PC-3 (cell line): ENCODE results near the gene PIERCE2.
"Not testable (repeated sequence)": the region's sequence is repeated elsewhere in the genome, so short reads cannot be mapped to it uniquely, and the experiment has no call there.

Experiments
- EZH2phosphoT487 ChIP-seq: fragments of 300-600 bp; sonication (generic); IDR thresholded peaks from 2 replicates; pipeline ENCODE4 v1.6.1; 2018; ENCODE audit warnings: mild to moderate bottlenecking, antibody characterized with exemption, low read length, borderline replicate concordance
- TF ChIP-seq, protein P1 (sequence below): fragments of 300-600 bp; sonication (generic); conservative IDR thresholded peaks from 2 replicates; pipeline ENCODE4 v1.5.1; 2017; ENCODE audit warnings: antibody characterized with exemption, low read depth, mild to moderate bottlenecking, low read length

DNA sequence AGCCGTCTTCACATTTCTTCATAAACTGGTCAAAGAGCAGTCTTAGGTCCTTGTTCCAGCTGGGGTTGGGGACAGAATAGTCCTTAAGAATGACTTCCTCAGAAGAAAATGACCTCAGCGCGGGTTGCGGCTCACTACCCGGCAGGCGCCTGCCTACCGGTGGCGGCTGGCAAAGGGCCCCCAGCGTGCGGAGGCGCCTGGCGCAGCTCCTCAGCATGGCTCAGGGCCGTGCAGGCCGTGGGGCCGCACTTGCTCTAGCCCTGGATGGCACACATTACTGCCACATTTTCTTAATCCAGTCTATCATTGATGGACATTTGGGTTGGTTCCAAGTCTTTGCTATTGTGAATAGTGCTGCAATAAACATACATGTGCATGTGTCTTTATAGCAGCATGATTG, 34.8 kb downstream of the PIERCE2 start:
- TF ChIP-seq, protein P1, sequence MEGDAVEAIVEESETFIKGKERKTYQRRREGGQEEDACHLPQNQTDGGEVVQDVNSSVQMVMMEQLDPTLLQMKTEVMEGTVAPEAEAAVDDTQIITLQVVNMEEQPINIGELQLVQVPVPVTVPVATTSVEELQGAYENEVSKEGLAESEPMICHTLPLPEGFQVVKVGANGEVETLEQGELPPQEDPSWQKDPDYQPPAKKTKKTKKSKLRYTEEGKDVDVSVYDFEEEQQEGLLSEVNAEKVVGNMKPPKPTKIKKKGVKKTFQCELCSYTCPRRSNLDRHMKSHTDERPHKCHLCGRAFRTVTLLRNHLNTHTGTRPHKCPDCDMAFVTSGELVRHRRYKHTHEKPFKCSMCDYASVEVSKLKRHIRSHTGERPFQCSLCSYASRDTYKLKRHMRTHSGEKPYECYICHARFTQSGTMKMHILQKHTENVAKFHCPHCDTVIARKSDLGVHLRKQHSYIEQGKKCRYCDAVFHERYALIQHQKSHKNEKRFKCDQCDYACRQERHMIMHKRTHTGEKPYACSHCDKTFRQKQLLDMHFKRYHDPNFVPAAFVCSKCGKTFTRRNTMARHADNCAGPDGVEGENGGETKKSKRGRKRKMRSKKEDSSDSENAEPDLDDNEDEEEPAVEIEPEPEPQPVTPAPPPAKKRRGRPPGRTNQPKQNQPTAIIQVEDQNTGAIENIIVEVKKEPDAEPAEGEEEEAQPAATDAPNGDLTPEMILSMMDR, result not testable (repeated sequence)
- TF ChIP-seq EZH2phosphoT487, result not testable (repeated sequence)
